SK-N-SH (cell line): ENCODE data around the gene CASP14. TPM values are rescaled to one million over a fixed set of nuclear protein-coding genes. Genes with fewer than 3 reads are reported as not detected.

ENCODE experiments used
- CTCF ChIA-PET: fragments of 300-600, 350-600 bp; formaldehyde crosslinking; extraction: SDS; loops from one replicate; lab custom pipeline; 2021; lab: Yijun Ruan, JAX
- POLR2A ChIA-PET: fragments of 350-600 bp; sonication (Branson Sonifier 250); formaldehyde crosslinking; extraction: SDS; loops from one replicate; lab custom pipeline; 2020; ENCODE audit warnings: antibody characterized with exemption, inconsistent platforms; lab: Yijun Ruan, JAX
- DNase-seq: peaks from one replicate; pipeline ENCODE4 v3.0.0; 2012
- H2AFZ ChIP-seq: fragments of 200-600 bp; sonication (generic); 2 replicates; pipeline ENCODE4 v1.8.1; 2016; ENCODE audit warnings: antibody characterized with exemption, mild to moderate bottlenecking, low read depth
- H3F3A ChIP-seq: fragments of 200-600 bp; sonication (generic); replicated peaks from 2 replicates; pipeline ENCODE3; 2016; ENCODE audit warnings: antibody characterized with exemption, mild to moderate bottlenecking; ENCODE audit not compliant: insufficient read depth
- H3K27ac ChIP-seq, 2 experiments: fragments of 200-500 bp in 1 of 2; fragments of 200-600 bp in 1 of 2; sonication (Bioruptor generic) in 1 of 2; sonication (generic), shearing (Covaris generic) in 1 of 2; 2 replicates each; pipeline versions ENCODE4 v1.5.1 to v1.6.1; 2014 to 2016; ENCODE audit warnings: low read depth in 2 of 2, inconsistent platforms in 1 of 2, low read length in 1 of 2, mild to moderate bottlenecking in 1 of 2, mixed read lengths in 1 of 2
- H3K27me3 ChIP-seq: fragments of 200-600 bp; sonication (generic), shearing (Covaris generic); 2 replicates; pipeline ENCODE4 v1.6.1; 2016; ENCODE audit warnings: mixed run types; ENCODE audit not compliant: insufficient read depth
- H3K36me3 ChIP-seq, 2 experiments: fragments of 200-500 bp in 1 of 2; fragments of 200-600 bp in 1 of 2; sonication (Bioruptor generic) in 1 of 2; sonication (generic) in 1 of 2; replicated peaks in 1 of 2; 2 replicates each; pipeline versions ENCODE3 to v1.5.1; 2014 to 2016; ENCODE audit warnings: low read length in 1 of 2, mild to moderate bottlenecking in 1 of 2; ENCODE audit not compliant: insufficient read depth in 2 of 2, control insufficient read depth in 1 of 2
- H3K4me1 ChIP-seq, 2 experiments: fragments of 200-500 bp in 1 of 2; fragments of 200-600 bp in 1 of 2; sonication (Bioruptor generic) in 1 of 2; sonication (generic), shearing (Covaris generic) in 1 of 2; 2 replicates each; pipeline versions ENCODE4 v1.5.1 to v1.6.1; 2014 to 2016; ENCODE audit warnings: low read depth in 1 of 2, low read length in 1 of 2, mixed run types in 1 of 2; ENCODE audit not compliant: insufficient read depth in 2 of 2, control insufficient read depth in 1 of 2
- H3K4me2 ChIP-seq: fragments of 200-600 bp; sonication (generic), shearing (Covaris generic); 2 replicates; pipeline ENCODE4 v1.6.1; 2017; ENCODE audit warnings: mixed run types
- H3K4me3 ChIP-seq, 2 experiments: fragments of 200-500 bp in 1 of 2; fragments of 200-600 bp in 1 of 2; sonication (Bioruptor generic) in 1 of 2; sonication (generic), shearing (Covaris generic) in 1 of 2; 2 replicates each; pipeline versions ENCODE4 v1.5.1 to v1.8.1; 2014 to 2016; ENCODE audit warnings: low read depth in 2 of 2, inconsistent platforms in 1 of 2, low read length in 1 of 2, mild to moderate bottlenecking in 1 of 2, mixed read lengths in 1 of 2, moderate library complexity in 1 of 2
- H3K79me2 ChIP-seq: fragments of 200-600 bp; sonication (generic); 2 replicates; pipeline ENCODE4 v1.8.1; 2017; ENCODE audit warnings: mild to moderate bottlenecking; ENCODE audit not compliant: insufficient read depth
- H3K9ac ChIP-seq: fragments of 200-600 bp; sonication (generic); 2 replicates; pipeline ENCODE4 v1.6.1; 2017; ENCODE audit warnings: mixed run types
- H3K9me2 ChIP-seq: fragments of 200-600 bp; sonication (generic); 2 replicates; pipeline ENCODE4 v1.6.1; 2017; ENCODE audit warnings: mixed run types
- H3K9me3 ChIP-seq: fragments of 200-600 bp; sonication (generic); 2 replicates; pipeline ENCODE4 v1.6.1; 2017; ENCODE audit warnings: mixed run types, mild to moderate bottlenecking, moderate library complexity
- H4K20me1 ChIP-seq: fragments of 200-600 bp; sonication (generic); 2 replicates; pipeline ENCODE4 v1.6.1; 2017; ENCODE audit warnings: mild to moderate bottlenecking, mixed run types; ENCODE audit not compliant: insufficient read depth
- EP300 ChIP-seq, 2 experiments: IDR thresholded peaks; 2 replicates each; pipeline versions ENCODE4 v1.4.0 to v1.6.1; 2012; ENCODE audit warnings: borderline replicate concordance in 1 of 2, low read depth in 1 of 2, low read length in 1 of 2
- MXI1 ChIP-seq: IDR thresholded peaks from 2 replicates; pipeline ENCODE4 v1.6.1; 2012; ENCODE audit warnings: mild to moderate bottlenecking, low read depth, low read length, improper control_type of control experiment
- NFIC ChIP-seq: IDR thresholded peaks from 2 replicates; pipeline ENCODE4 v1.4.0; 2012; ENCODE audit warnings: borderline replicate concordance
- NRF1 ChIP-seq: IDR thresholded peaks from 2 replicates; pipeline ENCODE4 v1.6.1; 2012; ENCODE audit warnings: low read depth, mild to moderate bottlenecking, low read length
- PBX3 ChIP-seq: IDR thresholded peaks from 2 replicates; pipeline ENCODE4; 2012
- RFX5 ChIP-seq: IDR thresholded peaks from 2 replicates; pipeline ENCODE4 v1.6.1; 2012; ENCODE audit warnings: mild to moderate bottlenecking, improper control_type of control experiment, low read length
- RXRA ChIP-seq: IDR thresholded peaks from 2 replicates; pipeline ENCODE4 v1.4.0; 2012; ENCODE audit warnings: low read depth, mild to moderate bottlenecking, borderline replicate concordance
- SMC3 ChIP-seq: IDR thresholded peaks from 2 replicates; pipeline ENCODE4 v1.6.1; 2012; ENCODE audit warnings: low read depth, low read length, improper control_type of control experiment
- TAF1 ChIP-seq: IDR thresholded peaks from 2 replicates; pipeline ENCODE4 v1.6.1; 2012; ENCODE audit warnings: low read depth, mild to moderate bottlenecking, low read length, moderate library complexity, borderline replicate concordance
- TCF12 ChIP-seq: IDR thresholded peaks from 2 replicates; pipeline ENCODE4 v1.4.0; 2012
- USF1 ChIP-seq: IDR thresholded peaks from 2 replicates; pipeline ENCODE4 v1.4.0; 2012; ENCODE audit warnings: low read depth, borderline replicate concordance
- YY1 ChIP-seq: IDR thresholded peaks from 2 replicates; pipeline ENCODE4 v1.4.0; 2012; ENCODE audit warnings: low read depth, mild to moderate bottlenecking
- ZBTB33 ChIP-seq: IDR thresholded peaks from 2 replicates; pipeline ENCODE4 v1.4.0; 2012; ENCODE audit warnings: low read depth, borderline replicate concordance
- WGBS: methylation state at CpG from one replicate; pipeline ENCODE4 v1.1.6; 2017; ENCODE audit warnings: low lambda C conversion rate; 5-methylcytosine and 5-hydroxymethylcytosine counted together
- polyA plus RNA-seq, 3 experiments: library from polyadenylated mRNA; depleted of rRNA; stranded (reverse); fragments of >200 nt; gene quantifications; 2 replicates each; pipeline ENCODE4 v1.2.3, GENCODE V29; 2012
- TF ChIP-seq, protein P1 (sequence below): IDR thresholded peaks from 2 replicates; pipeline ENCODE4 v1.4.0; 2012; ENCODE audit warnings: low read depth

CASP14 gene
- polyA plus RNA-seq, 1 of the 3 experiments (the other 2 are of a cell fraction), result not detected

GRCh38 chr19:15042003-15042402, 7.3 kb upstream of the CASP14 start:
- CTCF ChIA-PET, result no interaction called here
- H4K20me1 ChIP-seq, result no peaks in the 10 kb centered on the region
- no peak overlapping the region for H3K9ac ChIP-seq
- POLR2A ChIA-PET, result no interaction called here
- no peak overlapping the region for H3K4me2 ChIP-seq
- WGBS, result 0% methylated on average over 1 of the region's 1 CpG
- H3K36me3 ChIP-seq, result no peaks in the 10 kb centered on the region
- no peak for TF ChIP-seq RFX5
- H3K4me1 ChIP-seq, result no peaks in the 10 kb centered on the region
- no peaks in the 10 kb centered on the region for H3K79me2 ChIP-seq
- DNase-seq, result no peak
- no peaks in the 10 kb centered on the region for H3F3A ChIP-seq
- H3K4me3 ChIP-seq, result no peak overlapping the region
- no peaks in the 10 kb centered on the region for H3K9me2 ChIP-seq
- H3K27me3 ChIP-seq, result peaks cover 3% of the 10 kb centered on the region; the same call in 1 of the 2 replicates
- H3K27ac ChIP-seq, result no peak overlapping the region
- H3K9me3 ChIP-seq, result no peaks in the 10 kb centered on the region
- no peak overlapping the region for H2AFZ ChIP-seq

- no peak for DNase-seq
- ChIA-PET POLR2A (no interaction called here), CTCF (no interaction called here)
- Histone ChIP-seq H3K79me2 (no peaks in the 10 kb centered on the region), H3K9me2 (no peaks in the 10 kb centered on the region), H3K4me2 (no peak overlapping the region), H3K27ac (no peak overlapping the region), H3K4me3 (no peak overlapping the region)
- 16% methylated on average over 2 of the region's 2 CpGs for WGBS
- no peak for TF ChIP-seq TAF1
- TF ChIP-seq, all 33 proteins: peak for 0
- Histone ChIP-seq H3F3A (no peaks in the 10 kb centered on the region), H3K4me1 (no peaks in the 10 kb centered on the region), H3K9me3 (no peaks in the 10 kb centered on the region), H4K20me1 (no peaks in the 10 kb centered on the region), H2AFZ (no peak overlapping the region), H3K9ac (no peak overlapping the region), H3K36me3 (no peaks in the 10 kb centered on the region), H3K27me3 (peaks cover 10% of the 10 kb centered on the region; the same call in 1 of the 2 replicates)
Measured at GRCh38 chr19:15042826-15043225, 6.5 kb upstream of the CASP14 start.

DNA sequence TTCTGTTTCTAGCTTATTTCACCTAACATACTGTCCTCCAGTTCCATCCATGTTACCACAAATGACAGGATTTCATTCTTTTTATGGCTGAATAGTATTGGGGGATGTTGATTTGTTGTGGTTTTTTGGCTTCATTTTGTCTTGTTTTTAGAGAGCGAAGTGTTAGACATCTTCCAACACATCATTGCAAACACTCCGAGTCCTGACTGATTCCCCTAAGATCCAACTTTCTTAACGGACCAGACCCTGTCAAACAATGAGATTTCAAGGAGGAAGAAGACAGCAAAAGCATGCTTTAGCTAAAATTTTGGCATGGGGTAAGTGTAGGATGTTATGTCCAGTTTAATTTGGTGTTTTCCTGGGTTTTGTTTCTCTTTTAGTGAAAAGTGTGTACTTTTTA, 3.8 kb upstream of the CASP14 start:
- Histone ChIP-seq H3K4me2 (no peak overlapping the region), H2AFZ (no peak overlapping the region), H3K9me3 (no peaks in the 10 kb centered on the region), H3K4me1 (no peaks in the 10 kb centered on the region), H3K79me2 (no peaks in the 10 kb centered on the region), H3K27me3 (peaks cover 13% of the 10 kb centered on the region; the same call in 1 of the 2 replicates), H3K36me3 (no peaks in the 10 kb centered on the region), H4K20me1 (no peaks in the 10 kb centered on the region), H3K4me3 (no peak overlapping the region), H3F3A (no peaks in the 10 kb centered on the region), H3K27ac (no peak overlapping the region), H3K9ac (no peak overlapping the region), H3K9me2 (no peaks in the 10 kb centered on the region)
- DNase-seq, result no peak
- 11% methylated on average over 3 of the region's 3 CpGs for WGBS
- CTCF ChIA-PET, result no interaction called here
- POLR2A ChIA-PET, result no interaction called here
- TF ChIP-seq PBX3 (no peak), TCF12 (no peak), NRF1 (no peak), MXI1 (no peak), ZBTB33 (no peak), EP300 (IDR thresholded peaks at IDR 0.05; ENCODE audit: borderline replicate concordance in 1 of 2, low read depth in 1 of 2, low read length in 1 of 2) (no peak), YY1 (no peak), NFIC (no peak), RXRA (no peak), USF1 (no peak), SMC3 (no peak)
- TF ChIP-seq, protein P1, sequence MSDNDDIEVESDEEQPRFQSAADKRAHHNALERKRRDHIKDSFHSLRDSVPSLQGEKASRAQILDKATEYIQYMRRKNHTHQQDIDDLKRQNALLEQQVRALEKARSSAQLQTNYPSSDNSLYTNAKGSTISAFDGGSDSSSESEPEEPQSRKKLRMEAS, result no peak
